GM19193 (cell line): ENCODE data around the gene CDC42SE2.

Source experiments
- POLR2A ChIP-seq: IDR thresholded peaks from 4 replicates; pipeline ENCODE4 v1.6.1; 2011; ENCODE audit not compliant: insufficient read depth, insufficient read length; ENCODE audit errors: extremely low read depth

CDC42SE2 gene

GRCh38 chr5:131288328-131288727, 24.5 kb downstream of the CDC42SE2 start:
- no peak for TF ChIP-seq POLR2A

GRCh38 chr5:131289738-131290137, 25.9 kb downstream of the CDC42SE2 start:
- no peak for TF ChIP-seq POLR2A

GRCh38 chr5:131296213-131296672, 32.4 kb downstream of the CDC42SE2 start:
- no peak for TF ChIP-seq POLR2A

- TF ChIP-seq POLR2A: no peak
Observed at GRCh38 chr5:131297886-131298285, 34.0 kb downstream of the CDC42SE2 start.

- no peak for TF ChIP-seq POLR2A
Observed at GRCh38 chr5:131299465-131299864, 35.6 kb downstream of the CDC42SE2 start.

GRCh38 chr5:131302506-131302905, 38.7 kb downstream of the CDC42SE2 start:
- no peak for TF ChIP-seq POLR2A

- no peak for TF ChIP-seq POLR2A
Observed at GRCh38 chr5:131303537-131303936, 39.7 kb downstream of the CDC42SE2 start.

GRCh38 chr5:131304414-131304813, 40.6 kb downstream of the CDC42SE2 start:
- TF ChIP-seq POLR2A: no peak

- TF ChIP-seq POLR2A: no peak
Observed at GRCh38 chr5:131305138-131305689, 41.4 kb downstream of the CDC42SE2 start.

GRCh38 chr5:131305906-131306305, 42.1 kb downstream of the CDC42SE2 start:
- TF ChIP-seq POLR2A: no peak

GRCh38 chr5:131316026-131316425, 52.2 kb downstream of the CDC42SE2 start:
- TF ChIP-seq POLR2A: no peak

- TF ChIP-seq POLR2A: no peak
Observed at GRCh38 chr5:131316822-131317221, 53.0 kb downstream of the CDC42SE2 start.

GRCh38 chr5:131318455-131318854, 54.6 kb downstream of the CDC42SE2 start:
- TF ChIP-seq POLR2A: no peak

- TF ChIP-seq POLR2A: no peak
Observed at GRCh38 chr5:131321066-131321465, 57.2 kb downstream of the CDC42SE2 start.

GRCh38 chr5:131322926-131323325, 59.1 kb downstream of the CDC42SE2 start:
- TF ChIP-seq POLR2A: no peak

- TF ChIP-seq POLR2A: no peak
Observed at GRCh38 chr5:131323378-131323777, 59.5 kb downstream of the CDC42SE2 start.

- no peak for TF ChIP-seq POLR2A
Observed at GRCh38 chr5:131324303-131324702, 60.5 kb downstream of the CDC42SE2 start.
